ENCODE results near the gene MAP4K2.
"Not testable (repeated sequence)": the region's sequence is repeated elsewhere in the genome, so short reads cannot be mapped to it uniquely, and the experiment has no call there.

The MAP4K2 gene

DNA sequence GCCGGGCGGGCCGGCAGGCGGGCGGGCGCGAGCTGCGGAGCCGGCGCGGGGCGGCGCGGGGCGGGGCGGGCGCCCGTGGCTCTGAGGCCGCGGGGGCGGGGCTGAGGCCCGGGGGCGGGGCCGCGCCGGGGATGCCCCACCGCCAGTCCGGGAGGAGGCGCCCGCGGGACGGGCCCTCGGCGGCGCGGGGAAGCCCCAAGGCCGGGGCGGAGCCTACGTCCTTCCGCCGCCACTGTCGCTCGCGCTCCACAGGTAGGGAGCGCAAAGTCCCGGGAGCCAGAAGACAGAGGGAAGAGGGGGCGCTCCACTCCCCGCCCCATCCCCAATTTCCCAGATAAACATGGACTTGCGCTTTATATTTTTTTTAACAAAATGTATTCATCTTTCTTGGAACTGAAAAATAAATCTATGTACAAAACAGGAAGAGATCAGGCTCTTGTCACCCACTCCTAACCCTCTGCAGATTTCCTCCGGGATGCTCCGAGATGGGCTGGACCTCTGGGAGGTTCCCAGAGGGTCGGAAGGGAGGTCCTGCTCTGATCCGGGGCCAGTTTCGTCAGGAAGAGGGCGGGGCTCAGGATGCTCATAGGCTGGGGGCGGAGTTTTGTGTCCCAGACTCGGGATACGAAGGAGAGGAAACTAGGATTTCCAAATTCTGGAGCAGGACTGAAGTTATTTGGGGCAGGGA is at the start of gene MAP4K2:
Gene MAP4K2, minus strand, starts transcription at position 57 of the 688 bp plus-strand sequence. CDS start 65 bp downstream, outside the sequence.
- Histone ChIP-seq H3K9ac (ENCODE audit: low read length) (peak within 1 kb of the TSS; percentile 79), H3K36me3 (ENCODE audit: insufficient read depth, low read length) (peaks cover 14% of the 10 kb centered on the region), H3K4me1 (ENCODE audit: insufficient read depth, low read length) (peaks cover 20% of the 10 kb centered on the region), H3K27me3 (ENCODE audit: control insufficient read depth in 1 of 2, insufficient read depth in 2 of 2, low read length in 2 of 2) (no peaks in the 10 kb centered on the region), H3K4me3 (ENCODE audit: low read depth in 1 of 2, low read length in 2 of 2) (peak within 1 kb of the TSS; percentile 87), H3K9me3 (ENCODE audit: low read length) (no peaks in the 10 kb centered on the region), H3K27ac (ENCODE audit: low read depth, low read length) (peak within 1 kb of the TSS; percentile 94)

DNA sequence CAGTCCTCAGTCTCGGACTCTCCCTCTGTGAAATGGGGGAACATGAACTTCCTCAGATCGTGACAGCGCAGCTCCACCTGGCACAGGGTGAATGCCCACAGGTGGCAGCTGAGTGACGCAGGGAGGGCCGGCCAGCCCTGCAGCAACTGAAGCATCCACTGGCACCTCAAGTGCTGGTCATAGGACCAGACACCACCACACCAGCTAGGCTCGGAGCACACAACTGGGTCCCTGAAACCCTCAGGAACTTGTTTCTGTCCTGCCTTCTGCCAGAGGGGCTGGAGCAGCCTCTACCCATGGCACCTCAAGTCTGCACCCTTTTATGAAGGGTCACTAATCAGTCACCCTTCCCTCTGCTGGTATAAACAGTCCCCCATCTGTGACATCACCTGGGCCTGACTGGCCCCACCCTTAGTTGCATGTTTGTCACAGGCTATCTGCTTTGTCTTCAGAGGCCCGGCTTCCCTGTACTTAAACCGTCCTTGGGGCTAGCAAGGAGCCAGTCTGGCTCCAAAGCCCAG is 48.9 kb upstream of the MAP4K2 start:
- peaks cover 59% of the 10 kb centered on the region for H3K4me1 ChIP-seq (ENCODE audit: insufficient read depth, low read length)
- H3K36me3 ChIP-seq (ENCODE audit: insufficient read depth, low read length): peaks cover 26% of the 10 kb centered on the region
- H3K27me3 ChIP-seq (ENCODE audit: control insufficient read depth in 1 of 2, insufficient read depth in 2 of 2, low read length in 2 of 2): no peaks in the 10 kb centered on the region
- peak overlapping the region; percentile 66 for H3K27ac ChIP-seq (ENCODE audit: low read depth, low read length)
- H3K9me3 ChIP-seq (ENCODE audit: low read length): no peaks in the 10 kb centered on the region
- H3K4me3 ChIP-seq (ENCODE audit: low read depth in 1 of 2, low read length in 2 of 2): no peak overlapping the region
- H3K9ac ChIP-seq (ENCODE audit: low read length): peak overlapping the region; percentile 9

DNA sequence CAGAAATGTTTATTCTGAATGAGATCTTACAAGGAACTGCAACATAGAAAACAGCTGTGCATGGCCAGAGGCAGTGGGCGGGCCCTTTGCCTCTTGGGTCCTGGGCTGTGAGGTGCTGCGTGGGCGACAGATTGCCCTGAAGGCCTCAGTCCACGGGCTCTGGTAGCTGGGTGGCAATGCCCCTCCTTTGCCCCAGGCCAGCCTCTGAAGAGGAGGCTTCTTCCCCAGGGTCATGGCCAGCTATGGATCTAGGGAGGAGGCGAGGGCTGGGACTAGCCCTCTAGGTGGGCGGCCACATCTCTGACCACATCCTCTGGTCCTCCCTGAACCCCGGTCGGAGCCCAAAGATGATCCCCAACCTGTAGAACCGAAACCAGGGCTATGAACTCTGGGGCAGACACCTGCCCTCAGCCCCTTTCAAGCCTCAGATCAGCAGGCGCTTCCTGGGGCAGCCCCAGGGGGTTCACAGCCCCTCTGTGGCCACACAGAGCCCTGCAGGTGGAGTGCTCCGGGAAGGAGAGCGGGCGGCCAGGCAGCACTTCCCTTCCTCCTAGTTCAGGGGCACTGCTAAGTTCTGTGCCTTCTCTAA is 48.1 kb upstream of the MAP4K2 start:
- H3K36me3 ChIP-seq (ENCODE audit: insufficient read depth, low read length): peaks cover 22% of the 10 kb centered on the region
- no peaks in the 10 kb centered on the region for H3K27me3 ChIP-seq (ENCODE audit: control insufficient read depth in 1 of 2, insufficient read depth in 2 of 2, low read length in 2 of 2)
- H3K4me1 ChIP-seq (ENCODE audit: insufficient read depth, low read length): peaks cover 51% of the 10 kb centered on the region
- peak overlapping the region; percentile 66 for H3K27ac ChIP-seq (ENCODE audit: low read depth, low read length)
- H3K4me3 ChIP-seq (ENCODE audit: low read depth in 1 of 2, low read length in 2 of 2): no peak overlapping the region
- no peaks in the 10 kb centered on the region for H3K9me3 ChIP-seq (ENCODE audit: low read length)
- H3K9ac ChIP-seq (ENCODE audit: low read length): peak overlapping the region; percentile 9

DNA sequence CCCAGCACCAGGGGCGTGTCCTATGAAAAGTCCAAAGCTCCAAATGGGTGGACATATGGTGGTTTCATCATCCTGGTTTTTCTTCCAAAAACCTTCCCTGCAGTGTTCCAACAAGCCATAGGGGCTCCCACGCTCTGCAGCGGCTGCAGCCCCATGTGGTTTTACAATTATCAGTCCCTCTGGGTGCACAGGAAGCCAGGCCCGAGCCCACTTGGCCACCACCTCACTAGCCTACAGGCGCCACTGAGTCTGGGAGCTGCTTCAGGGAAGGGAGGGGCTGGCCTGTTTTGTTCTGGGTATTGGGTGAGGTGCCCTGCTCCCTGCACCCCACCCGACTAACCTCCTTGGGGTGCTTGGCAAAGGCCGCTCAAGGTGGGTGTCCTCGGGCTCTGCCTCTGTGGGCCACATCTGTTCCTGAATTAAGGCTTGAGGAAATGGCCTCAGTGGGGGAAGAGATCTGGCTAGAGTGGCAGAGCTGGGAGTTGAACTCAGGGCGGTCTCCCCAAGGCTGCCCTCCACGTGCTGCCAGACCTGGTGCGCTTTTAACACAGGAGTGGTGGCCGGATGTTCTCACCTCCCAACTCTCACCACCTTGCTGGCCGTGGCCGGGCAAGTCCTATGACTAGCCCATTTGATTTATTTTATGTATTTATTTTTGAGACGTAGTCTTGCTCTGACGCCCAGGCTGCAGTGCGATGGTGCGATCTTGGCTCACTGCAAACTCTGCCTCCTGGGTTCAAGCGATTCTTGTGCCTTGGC is 46.8 kb upstream of the MAP4K2 start:
- H3K4me1 ChIP-seq (ENCODE audit: insufficient read depth, low read length): peaks cover 38% of the 10 kb centered on the region
- H3K9ac ChIP-seq (ENCODE audit: low read length): no peak overlapping the region
- no peaks in the 10 kb centered on the region for H3K9me3 ChIP-seq (ENCODE audit: low read length)
- H3K27ac ChIP-seq (ENCODE audit: low read depth, low read length): peak overlapping the region; percentile 42
- peaks cover 22% of the 10 kb centered on the region for H3K36me3 ChIP-seq (ENCODE audit: insufficient read depth, low read length)
- peaks cover 0 to 1% of the 10 kb centered on the region in 2 donors for H3K27me3 ChIP-seq (ENCODE audit: control insufficient read depth in 1 of 2, insufficient read depth in 2 of 2, low read length in 2 of 2)
- H3K4me3 ChIP-seq (ENCODE audit: low read depth in 1 of 2, low read length in 2 of 2): no peak overlapping the region

DNA sequence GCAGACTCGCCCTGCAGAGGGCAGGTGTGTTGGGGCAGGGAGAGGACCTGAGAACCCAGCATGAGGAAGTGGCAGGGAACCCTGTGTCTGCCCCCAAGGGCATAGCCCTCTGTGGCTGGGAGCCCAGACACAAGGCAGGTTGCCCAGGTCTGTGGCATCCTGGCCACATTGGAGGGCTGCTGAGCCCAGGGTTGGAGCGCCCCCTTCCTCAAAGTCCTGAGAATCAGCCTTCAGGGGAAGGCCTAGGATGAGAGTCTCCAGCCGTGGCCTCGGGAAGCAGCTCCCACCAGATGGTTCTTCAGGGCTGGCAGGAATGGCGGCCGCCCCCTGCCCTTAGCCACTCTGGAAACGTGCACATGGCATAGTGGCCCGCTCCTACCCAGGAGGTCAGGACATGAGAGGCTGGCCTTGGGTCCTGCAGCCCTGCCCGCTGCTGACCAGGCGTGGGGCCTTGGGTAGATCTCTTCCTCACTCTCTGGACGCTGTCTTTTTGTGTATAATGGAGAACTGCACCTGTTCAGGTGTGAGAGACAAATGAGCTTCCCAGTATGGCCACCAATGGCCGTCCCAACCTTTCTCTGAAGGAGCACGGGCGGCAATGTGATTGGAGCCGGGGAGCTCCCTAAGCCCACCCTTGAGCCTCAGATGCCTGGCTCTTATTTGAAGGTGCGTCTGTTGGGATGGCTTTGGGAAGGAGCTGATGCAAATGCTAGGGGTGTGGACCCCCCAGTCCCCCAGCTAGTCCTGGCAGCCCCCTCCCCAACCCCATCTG is 46.0 kb upstream of the MAP4K2 start:
- Histone ChIP-seq H3K27me3 (ENCODE audit: control insufficient read depth in 1 of 2, insufficient read depth in 2 of 2, low read length in 2 of 2) (peaks cover 0 to 4% of the 10 kb centered on the region in 2 donors), H3K9me3 (ENCODE audit: low read length) (no peaks in the 10 kb centered on the region), H3K9ac (ENCODE audit: low read length) (no peak overlapping the region), H3K36me3 (ENCODE audit: insufficient read depth, low read length) (peaks cover 16% of the 10 kb centered on the region), H3K27ac (ENCODE audit: low read depth, low read length) (peak overlapping the region; percentile 42), H3K4me3 (ENCODE audit: low read depth in 1 of 2, low read length in 2 of 2) (no peak overlapping the region), H3K4me1 (ENCODE audit: insufficient read depth, low read length) (peaks cover 33% of the 10 kb centered on the region)

DNA sequence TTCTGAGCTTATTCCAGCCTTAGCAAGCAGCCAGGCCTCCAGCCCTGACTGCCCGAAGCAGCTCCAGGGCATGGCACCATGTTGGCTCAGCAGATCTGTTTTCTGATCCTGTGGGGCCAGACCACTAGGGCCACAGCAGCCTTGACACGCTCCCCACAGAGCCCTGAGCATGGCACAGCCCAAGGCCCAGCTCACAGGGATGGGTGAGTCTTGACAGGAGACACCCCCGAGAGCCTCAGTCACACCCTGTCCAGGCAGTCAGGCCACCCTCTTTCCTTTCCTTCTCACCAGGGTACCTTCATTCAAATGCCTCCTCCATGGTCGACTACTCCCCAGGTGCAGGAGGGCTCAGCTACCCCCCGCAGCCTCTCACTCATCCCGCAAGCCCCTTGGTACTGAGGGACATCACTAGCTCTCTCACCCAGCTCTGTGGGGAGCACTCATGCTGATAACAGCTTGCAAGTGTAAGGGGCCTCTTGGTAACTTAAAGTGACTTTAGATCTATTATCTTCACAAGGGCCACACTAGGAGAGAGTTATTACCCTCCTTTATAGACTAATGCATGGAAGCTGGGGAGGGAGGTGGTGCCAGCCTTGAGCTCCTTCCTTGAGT is 45.3 kb upstream of the MAP4K2 start:
- H3K9ac ChIP-seq (ENCODE audit: low read length): no peak overlapping the region

DNA sequence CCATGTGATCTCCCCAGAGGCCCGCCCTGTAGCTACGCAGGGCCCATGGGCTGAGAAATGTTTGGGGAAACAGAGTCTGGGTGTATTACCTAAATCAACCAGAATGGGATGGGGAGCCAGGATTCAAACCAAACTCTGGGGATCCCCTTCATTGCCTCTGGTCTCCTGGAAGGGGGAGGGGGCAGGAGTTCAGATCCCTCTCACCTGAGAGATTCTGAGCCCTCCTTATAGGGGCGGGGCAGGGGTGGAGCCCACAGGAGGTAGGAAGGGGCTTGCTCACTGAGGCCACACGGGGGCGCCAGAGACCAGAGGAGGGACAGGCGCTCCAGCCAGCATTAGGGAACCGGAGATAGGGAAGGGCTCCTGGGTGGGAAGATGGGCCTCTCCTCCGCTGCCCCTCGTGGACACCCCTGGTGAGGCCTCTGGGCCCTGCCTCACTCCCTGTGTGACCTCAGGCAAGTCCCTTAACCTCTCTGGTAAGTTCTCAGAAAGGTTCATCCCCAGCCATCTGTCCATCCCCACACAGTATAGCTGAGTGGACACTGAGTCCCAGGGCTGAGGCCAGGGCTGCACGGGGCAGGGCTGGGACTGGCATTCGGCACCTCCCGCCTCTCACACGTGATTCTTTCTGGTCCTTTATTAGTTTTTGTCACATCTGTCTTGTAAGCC is 44.1 kb upstream of the MAP4K2 start:
- H3K9ac ChIP-seq (ENCODE audit: low read length): no peak overlapping the region
- H3K27ac ChIP-seq (ENCODE audit: low read depth, low read length): peak overlapping the region; percentile 42
- peaks cover 26% of the 10 kb centered on the region for H3K4me1 ChIP-seq (ENCODE audit: insufficient read depth, low read length)

More for the DNA sequence above, 45.3 kb upstream of the MAP4K2 start:
- peaks cover 9% of the 10 kb centered on the region for H3K36me3 ChIP-seq (ENCODE audit: insufficient read depth, low read length)
- no peaks in the 10 kb centered on the region for H3K9me3 ChIP-seq (ENCODE audit: low read length)
- no peak overlapping the region for H3K4me3 ChIP-seq (ENCODE audit: low read depth in 1 of 2, low read length in 2 of 2)
- no peak overlapping the region for H3K27ac ChIP-seq (ENCODE audit: low read depth, low read length)
- H3K4me1 ChIP-seq (ENCODE audit: insufficient read depth, low read length): peaks cover 28% of the 10 kb centered on the region
- peaks cover 0 to 4% of the 10 kb centered on the region in 2 donors for H3K27me3 ChIP-seq (ENCODE audit: control insufficient read depth in 1 of 2, insufficient read depth in 2 of 2, low read length in 2 of 2)

DNA sequence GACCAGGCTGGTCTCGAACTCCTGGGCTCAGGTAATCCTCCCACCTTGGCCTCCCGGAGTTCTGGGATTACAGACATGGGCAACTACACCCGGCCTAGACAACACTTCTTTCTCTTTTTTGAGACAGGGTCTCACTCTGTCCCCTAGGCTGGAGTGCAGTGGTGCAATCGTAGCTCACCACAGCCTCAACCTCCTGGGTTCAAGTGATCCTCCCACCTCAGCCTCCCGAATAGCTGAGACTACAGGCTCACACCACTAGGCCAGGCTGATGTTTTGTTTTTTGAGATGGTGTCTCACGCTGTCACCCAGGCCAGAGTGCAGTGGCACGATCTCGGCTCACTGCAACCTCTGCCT is 42.7 kb upstream of the MAP4K2 start:
- not testable (repeated sequence) for H3K27me3 ChIP-seq (ENCODE audit: control insufficient read depth in 1 of 2, insufficient read depth in 2 of 2, low read length in 2 of 2); H3K9me3 ChIP-seq (ENCODE audit: low read length); H3K27ac ChIP-seq (ENCODE audit: low read depth, low read length); H3K36me3 ChIP-seq (ENCODE audit: insufficient read depth, low read length); H3K9ac ChIP-seq (ENCODE audit: low read length); H3K4me3 ChIP-seq (ENCODE audit: low read depth in 1 of 2, low read length in 2 of 2)
- peaks cover 26% of the 10 kb centered on the region for H3K4me1 ChIP-seq (ENCODE audit: insufficient read depth, low read length)

More for the DNA sequence above, 44.1 kb upstream of the MAP4K2 start:
- peaks cover 0 to 4% of the 10 kb centered on the region in 2 donors for H3K27me3 ChIP-seq (ENCODE audit: control insufficient read depth in 1 of 2, insufficient read depth in 2 of 2, low read length in 2 of 2)
- H3K9me3 ChIP-seq (ENCODE audit: low read length): no peaks in the 10 kb centered on the region
- no peaks in the 10 kb centered on the region for H3K36me3 ChIP-seq (ENCODE audit: insufficient read depth, low read length)
- no peak overlapping the region for H3K4me3 ChIP-seq (ENCODE audit: low read depth in 1 of 2, low read length in 2 of 2)

DNA sequence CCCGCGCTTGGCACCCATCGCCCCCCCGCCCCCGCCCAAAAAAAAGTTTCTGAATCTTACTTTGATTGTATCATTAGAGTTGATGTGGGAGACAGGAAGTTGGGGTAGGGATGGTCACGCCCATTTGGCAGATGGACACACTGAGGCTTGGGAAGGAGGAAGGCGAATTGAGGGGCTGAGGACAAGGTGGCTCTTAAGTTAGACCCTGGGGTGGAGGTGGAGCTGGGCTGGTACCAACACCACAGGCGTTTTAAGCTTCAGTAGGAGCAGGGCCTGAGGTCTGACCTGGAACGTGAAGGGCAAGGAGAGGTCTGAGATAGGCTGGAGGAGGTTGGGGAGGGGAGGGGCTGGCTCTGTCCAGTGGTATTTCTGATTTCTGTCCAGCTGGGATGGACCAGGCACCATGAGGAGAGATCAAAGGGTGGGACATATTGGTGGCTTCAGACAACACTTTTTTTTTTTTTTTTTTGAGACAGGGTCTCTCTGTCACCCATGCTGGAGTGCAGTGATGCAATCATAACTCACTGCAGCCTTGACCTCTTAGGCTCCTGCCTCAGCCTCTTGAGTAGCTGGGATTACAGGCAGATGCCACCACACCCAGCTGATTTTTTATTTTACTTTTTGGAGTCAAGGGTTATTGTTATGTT is 42.2 kb upstream of the MAP4K2 start:
- Histone ChIP-seq H3K4me3 (ENCODE audit: low read depth in 1 of 2, low read length in 2 of 2) (no peak overlapping the region), H3K4me1 (ENCODE audit: insufficient read depth, low read length) (peaks cover 24% of the 10 kb centered on the region), H3K9me3 (ENCODE audit: low read length) (no peaks in the 10 kb centered on the region), H3K36me3 (ENCODE audit: insufficient read depth, low read length) (no peaks in the 10 kb centered on the region), H3K9ac (ENCODE audit: low read length) (no peak overlapping the region), H3K27ac (ENCODE audit: low read depth, low read length) (no peak overlapping the region), H3K27me3 (ENCODE audit: control insufficient read depth in 1 of 2, insufficient read depth in 2 of 2, low read length in 2 of 2) (peaks cover 0 to 4% of the 10 kb centered on the region in 2 donors)

Measured in muscle layer of colon (tissue), 2 donors.